SK-N-SH (cell line): ENCODE results near the gene HSPD1. TPM values are rescaled to one million over a fixed set of nuclear protein-coding genes. Genes with fewer than 3 reads are reported as not detected.

Source experiments
- CTCF ChIA-PET: fragments of 300-600, 350-600 bp; formaldehyde crosslinking; extraction: SDS; loops from one replicate; lab custom pipeline; 2021; lab: Yijun Ruan, JAX
- POLR2A ChIA-PET: fragments of 350-600 bp; sonication (Branson Sonifier 250); formaldehyde crosslinking; extraction: SDS; loops from one replicate; lab custom pipeline; 2020; ENCODE audit warnings: antibody characterized with exemption, inconsistent platforms; lab: Yijun Ruan, JAX
- DNase-seq: peaks from one replicate; pipeline ENCODE4 v3.0.0; 2012
- H2AFZ ChIP-seq: fragments of 200-600 bp; sonication (generic); 2 replicates; pipeline ENCODE4 v1.8.1; 2016; ENCODE audit warnings: antibody characterized with exemption, mild to moderate bottlenecking, low read depth
- H3F3A ChIP-seq: fragments of 200-600 bp; sonication (generic); replicated peaks from 2 replicates; pipeline ENCODE3; 2016; ENCODE audit warnings: antibody characterized with exemption, mild to moderate bottlenecking; ENCODE audit not compliant: insufficient read depth
- H3K27ac ChIP-seq, 2 experiments: fragments of 200-500 bp in 1 of 2; fragments of 200-600 bp in 1 of 2; sonication (Bioruptor generic) in 1 of 2; sonication (generic), shearing (Covaris generic) in 1 of 2; 2 replicates each; pipeline versions ENCODE4 v1.5.1 to v1.6.1; 2014 to 2016; ENCODE audit warnings: low read depth in 2 of 2, inconsistent platforms in 1 of 2, low read length in 1 of 2, mild to moderate bottlenecking in 1 of 2, mixed read lengths in 1 of 2
- H3K27me3 ChIP-seq: fragments of 200-600 bp; sonication (generic), shearing (Covaris generic); 2 replicates; pipeline ENCODE4 v1.6.1; 2016; ENCODE audit warnings: mixed run types; ENCODE audit not compliant: insufficient read depth
- H3K36me3 ChIP-seq, 2 experiments: fragments of 200-500 bp in 1 of 2; fragments of 200-600 bp in 1 of 2; sonication (Bioruptor generic) in 1 of 2; sonication (generic) in 1 of 2; replicated peaks in 1 of 2; 2 replicates each; pipeline versions ENCODE3 to v1.5.1; 2014 to 2016; ENCODE audit warnings: low read length in 1 of 2, mild to moderate bottlenecking in 1 of 2; ENCODE audit not compliant: insufficient read depth in 2 of 2, control insufficient read depth in 1 of 2
- H3K4me1 ChIP-seq, 2 experiments: fragments of 200-500 bp in 1 of 2; fragments of 200-600 bp in 1 of 2; sonication (Bioruptor generic) in 1 of 2; sonication (generic), shearing (Covaris generic) in 1 of 2; 2 replicates each; pipeline versions ENCODE4 v1.5.1 to v1.6.1; 2014 to 2016; ENCODE audit warnings: low read depth in 1 of 2, low read length in 1 of 2, mixed run types in 1 of 2; ENCODE audit not compliant: insufficient read depth in 2 of 2, control insufficient read depth in 1 of 2
- H3K4me2 ChIP-seq: fragments of 200-600 bp; sonication (generic), shearing (Covaris generic); 2 replicates; pipeline ENCODE4 v1.6.1; 2017; ENCODE audit warnings: mixed run types
- H3K4me3 ChIP-seq, 2 experiments: fragments of 200-500 bp in 1 of 2; fragments of 200-600 bp in 1 of 2; sonication (Bioruptor generic) in 1 of 2; sonication (generic), shearing (Covaris generic) in 1 of 2; 2 replicates each; pipeline versions ENCODE4 v1.5.1 to v1.8.1; 2014 to 2016; ENCODE audit warnings: low read depth in 2 of 2, inconsistent platforms in 1 of 2, low read length in 1 of 2, mild to moderate bottlenecking in 1 of 2, mixed read lengths in 1 of 2, moderate library complexity in 1 of 2
- H3K79me2 ChIP-seq: fragments of 200-600 bp; sonication (generic); 2 replicates; pipeline ENCODE4 v1.8.1; 2017; ENCODE audit warnings: mild to moderate bottlenecking; ENCODE audit not compliant: insufficient read depth
- H3K9ac ChIP-seq: fragments of 200-600 bp; sonication (generic); 2 replicates; pipeline ENCODE4 v1.6.1; 2017; ENCODE audit warnings: mixed run types
- H3K9me2 ChIP-seq: fragments of 200-600 bp; sonication (generic); 2 replicates; pipeline ENCODE4 v1.6.1; 2017; ENCODE audit warnings: mixed run types
- H3K9me3 ChIP-seq: fragments of 200-600 bp; sonication (generic); 2 replicates; pipeline ENCODE4 v1.6.1; 2017; ENCODE audit warnings: mixed run types, mild to moderate bottlenecking, moderate library complexity
- H4K20me1 ChIP-seq: fragments of 200-600 bp; sonication (generic); 2 replicates; pipeline ENCODE4 v1.6.1; 2017; ENCODE audit warnings: mild to moderate bottlenecking, mixed run types; ENCODE audit not compliant: insufficient read depth
- ELF1 ChIP-seq: IDR thresholded peaks from 2 replicates; pipeline ENCODE4 v1.4.0; 2012
- GATA2 ChIP-seq: sonication (generic); formaldehyde crosslinking; IDR thresholded peaks from 2 replicates; pipeline ENCODE4 v1.5.0; 2020; ENCODE audit warnings: mild to moderate bottlenecking, missing genetic modification reagents
- JUND ChIP-seq: IDR thresholded peaks from 2 replicates; pipeline ENCODE4 v1.4.0; 2012
- MXI1 ChIP-seq: IDR thresholded peaks from 2 replicates; pipeline ENCODE4 v1.6.1; 2012; ENCODE audit warnings: mild to moderate bottlenecking, low read depth, low read length, improper control_type of control experiment
- SMC3 ChIP-seq: IDR thresholded peaks from 2 replicates; pipeline ENCODE4 v1.6.1; 2012; ENCODE audit warnings: low read depth, low read length, improper control_type of control experiment
- TAF1 ChIP-seq: IDR thresholded peaks from 2 replicates; pipeline ENCODE4 v1.6.1; 2012; ENCODE audit warnings: low read depth, mild to moderate bottlenecking, low read length, moderate library complexity, borderline replicate concordance
- TCF12 ChIP-seq: IDR thresholded peaks from 2 replicates; pipeline ENCODE4 v1.4.0; 2012
- WGBS: methylation state at CpG from one replicate; pipeline ENCODE4 v1.1.6; 2017; ENCODE audit warnings: low lambda C conversion rate; 5-methylcytosine and 5-hydroxymethylcytosine counted together
- polyA plus RNA-seq, 3 experiments: library from polyadenylated mRNA; depleted of rRNA; stranded (reverse); fragments of >200 nt; gene quantifications; 2 replicates each; pipeline ENCODE4 v1.2.3, GENCODE V29; 2012
- TF ChIP-seq, protein P1 (sequence below): IDR thresholded peaks from 2 replicates; pipeline ENCODE4 v1.4.0; 2012; ENCODE audit warnings: low read depth, borderline replicate concordance
- TF ChIP-seq, protein P2 (sequence below): IDR thresholded peaks from 2 replicates; pipeline ENCODE4; 2012

The HSPD1 gene
- polyA plus RNA-seq, 1 of the 3 experiments (the other 2 are of a cell fraction), result 212 TPM

DNA sequence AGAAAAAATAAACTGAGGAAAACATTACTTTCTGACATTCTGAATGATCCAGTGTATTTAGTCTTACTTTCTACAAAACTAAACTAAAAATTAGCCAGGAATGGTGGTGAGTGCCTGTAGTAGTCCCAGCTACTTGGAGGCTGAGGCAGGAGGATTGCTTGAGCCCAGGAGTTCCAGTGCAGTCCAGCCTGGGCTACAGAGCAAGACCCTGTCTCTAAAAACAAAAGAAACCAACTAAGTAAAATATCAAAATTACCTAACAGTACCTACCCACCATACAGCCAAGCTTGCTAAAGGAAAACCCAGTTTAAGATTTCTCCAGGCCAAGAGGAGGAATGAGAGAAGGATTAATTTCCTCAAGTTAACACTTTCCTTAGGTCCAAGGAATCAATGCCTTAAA, 2.9 kb downstream of the HSPD1 start:
- no peak overlapping the region for H2AFZ ChIP-seq
- TF ChIP-seq GATA2 (CRISPR knock-in tag), result no peak
- TF ChIP-seq, protein P1, sequence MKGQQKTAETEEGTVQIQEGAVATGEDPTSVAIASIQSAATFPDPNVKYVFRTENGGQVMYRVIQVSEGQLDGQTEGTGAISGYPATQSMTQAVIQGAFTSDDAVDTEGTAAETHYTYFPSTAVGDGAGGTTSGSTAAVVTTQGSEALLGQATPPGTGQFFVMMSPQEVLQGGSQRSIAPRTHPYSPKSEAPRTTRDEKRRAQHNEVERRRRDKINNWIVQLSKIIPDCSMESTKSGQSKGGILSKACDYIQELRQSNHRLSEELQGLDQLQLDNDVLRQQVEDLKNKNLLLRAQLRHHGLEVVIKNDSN, result no peak
- TF ChIP-seq, all 33 proteins: peak for 0
- Histone ChIP-seq H3K4me1 (peaks cover 15 to 22% of the 10 kb centered on the region in 2 experiments), H3K4me3 (no peak overlapping the region; a peak in 2 of 4 replicates), H3K9me2 (no peaks in the 10 kb centered on the region), H3K27ac (no peak overlapping the region), H3K36me3 (peaks cover 58 to 61% of the 10 kb centered on the region in 2 experiments), H3K4me2 (peak overlapping the region; percentile 90), H3F3A (peaks cover 13% of the 10 kb centered on the region), H3K79me2 (peaks cover 88% of the 10 kb centered on the region), H4K20me1 (peaks cover 35% of the 10 kb centered on the region), H3K9ac (no peak overlapping the region), H3K27me3 (no peaks in the 10 kb centered on the region), H3K9me3 (no peaks in the 10 kb centered on the region)
- no peak for DNase-seq
- ChIA-PET POLR2A (no interaction called here), CTCF (no interaction called here)

DNA sequence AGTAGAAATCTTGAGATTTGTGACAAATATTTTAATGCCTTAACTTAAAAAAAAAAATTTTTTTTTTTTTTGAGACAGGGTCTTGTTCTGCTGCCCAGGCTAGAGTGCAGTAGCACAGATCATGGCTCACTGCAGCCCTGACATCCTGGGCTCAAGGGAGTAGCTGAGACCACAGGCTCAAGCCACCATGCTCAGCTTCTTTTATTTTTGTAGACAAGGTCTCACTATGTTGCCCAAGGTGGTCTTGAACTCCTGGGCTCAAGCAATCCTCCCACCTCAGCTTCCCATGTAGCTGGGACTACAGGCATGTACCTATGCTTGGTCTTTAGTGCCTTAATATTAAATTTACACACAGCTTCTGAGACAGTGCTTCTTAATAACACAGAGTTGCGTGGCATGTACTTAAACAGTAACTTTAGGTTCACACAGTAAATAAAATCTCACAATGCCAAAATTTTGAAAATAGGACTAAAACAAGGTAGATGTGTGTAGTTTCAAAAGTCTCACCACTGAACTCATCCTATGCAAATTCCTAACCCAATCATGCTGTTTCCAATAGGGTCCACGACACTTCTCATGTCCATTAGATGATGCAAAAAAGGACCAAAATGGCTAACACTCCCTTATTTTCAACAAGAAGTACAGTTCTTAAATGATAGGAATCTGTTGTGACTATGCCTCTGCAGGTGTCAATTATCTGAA, 4.1 kb downstream of the HSPD1 start:
- peaks cover 69 to 72% of the 10 kb centered on the region in 2 experiments for H3K36me3 ChIP-seq
- no peak overlapping the region for H2AFZ ChIP-seq
- WGBS, result 89% methylated on average over 2 of the region's 2 CpGs
- H3K27me3 ChIP-seq, result no peaks in the 10 kb centered on the region
- CTCF ChIA-PET, result no interaction called here
- no peak overlapping the region for H3K27ac ChIP-seq
- no peaks in the 10 kb centered on the region for H3K9me2 ChIP-seq
- no peaks in the 10 kb centered on the region for H3K9me3 ChIP-seq
- H3K4me2 ChIP-seq, result peak overlapping the region; percentile 90; the same call in 1 of the 2 replicates
- H4K20me1 ChIP-seq, result peaks cover 35% of the 10 kb centered on the region
- H3K4me1 ChIP-seq, result peaks cover 11 to 21% of the 10 kb centered on the region in 2 experiments
- peaks cover 83% of the 10 kb centered on the region for H3K79me2 ChIP-seq
- H3K9ac ChIP-seq, result no peak overlapping the region
- H3K4me3 ChIP-seq, result no peak overlapping the region
- TF ChIP-seq, protein P2, sequence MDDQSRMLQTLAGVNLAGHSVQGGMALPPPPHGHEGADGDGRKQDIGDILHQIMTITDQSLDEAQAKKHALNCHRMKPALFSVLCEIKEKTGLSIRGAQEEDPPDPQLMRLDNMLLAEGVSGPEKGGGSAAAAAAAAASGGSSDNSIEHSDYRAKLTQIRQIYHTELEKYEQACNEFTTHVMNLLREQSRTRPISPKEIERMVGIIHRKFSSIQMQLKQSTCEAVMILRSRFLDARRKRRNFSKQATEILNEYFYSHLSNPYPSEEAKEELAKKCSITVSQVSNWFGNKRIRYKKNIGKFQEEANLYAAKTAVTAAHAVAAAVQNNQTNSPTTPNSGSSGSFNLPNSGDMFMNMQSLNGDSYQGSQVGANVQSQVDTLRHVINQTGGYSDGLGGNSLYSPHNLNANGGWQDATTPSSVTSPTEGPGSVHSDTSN, result no peak
- TF ChIP-seq TCF12 (no peak), SMC3 (no peak), ELF1 (no peak), TAF1 (no peak), JUND (no peak), MXI1 (no peak)
- TF ChIP-seq, protein P1, result no peak
- TF ChIP-seq, all 33 proteins: peak for 0
- no peak for DNase-seq
- POLR2A ChIA-PET, result no interaction called here
- H3F3A ChIP-seq, result peaks cover 15% of the 10 kb centered on the region
